ENCODE measurements around the gene STUM.

- TF ChIP-seq CTCF (IDR thresholded peaks at IDR 0.05; ENCODE audit: borderline replicate concordance, extremely low read depth, low read length, poor library complexity, severe bottlenecking): no peak
- TF ChIP-seq EZH2 (IDR thresholded peaks at IDR 0.05; ENCODE audit: borderline replicate concordance, low read depth, low read length, severe bottlenecking): no peak
Measured at GRCh38 chr1:226652613-226653012, 104.0 kb downstream of the STUM start.

All from DND-41 (cell line).